LNCAP (cell line): Measurements from ENCODE around the gene KIAA1671.

Experiments
- CTCF ChIP-seq: fragments of 450-650 bp; IDR thresholded peaks from 2 replicates; pipeline ENCODE4 v1.5.1; 2017; ENCODE audit warnings: mild to moderate bottlenecking

KIAA1671 gene

GRCh38 chr22:25101501-25101900 lies 149.0 kb downstream of the KIAA1671 start:
- no peak for TF ChIP-seq CTCF

GRCh38 chr22:25101986-25102385 lies 149.5 kb downstream of the KIAA1671 start:
- no peak for TF ChIP-seq CTCF

GRCh38 chr22:25102722-25103121 lies 150.2 kb downstream of the KIAA1671 start:
- no peak for TF ChIP-seq CTCF

GRCh38 chr22:25104367-25104766 lies 151.9 kb downstream of the KIAA1671 start:
- no peak for TF ChIP-seq CTCF

- no peak for TF ChIP-seq CTCF
Measured at GRCh38 chr22:25105817-25106650, 153.5 kb downstream of the KIAA1671 start.

GRCh38 chr22:25109878-25110595 lies 157.5 kb downstream of the KIAA1671 start:
- no peak for TF ChIP-seq CTCF

- no peak for TF ChIP-seq CTCF
Measured at GRCh38 chr22:25110596-25110845, 158.0 kb downstream of the KIAA1671 start.
